Measurements from ENCODE around the gene RHPN2. TPM values are rescaled to one million over a fixed set of nuclear protein-coding genes. Genes with fewer than 3 reads are reported as not detected.

Gene RHPN2
- total RNA-seq, 1 donor from 2014 or later: not detected

DNA sequence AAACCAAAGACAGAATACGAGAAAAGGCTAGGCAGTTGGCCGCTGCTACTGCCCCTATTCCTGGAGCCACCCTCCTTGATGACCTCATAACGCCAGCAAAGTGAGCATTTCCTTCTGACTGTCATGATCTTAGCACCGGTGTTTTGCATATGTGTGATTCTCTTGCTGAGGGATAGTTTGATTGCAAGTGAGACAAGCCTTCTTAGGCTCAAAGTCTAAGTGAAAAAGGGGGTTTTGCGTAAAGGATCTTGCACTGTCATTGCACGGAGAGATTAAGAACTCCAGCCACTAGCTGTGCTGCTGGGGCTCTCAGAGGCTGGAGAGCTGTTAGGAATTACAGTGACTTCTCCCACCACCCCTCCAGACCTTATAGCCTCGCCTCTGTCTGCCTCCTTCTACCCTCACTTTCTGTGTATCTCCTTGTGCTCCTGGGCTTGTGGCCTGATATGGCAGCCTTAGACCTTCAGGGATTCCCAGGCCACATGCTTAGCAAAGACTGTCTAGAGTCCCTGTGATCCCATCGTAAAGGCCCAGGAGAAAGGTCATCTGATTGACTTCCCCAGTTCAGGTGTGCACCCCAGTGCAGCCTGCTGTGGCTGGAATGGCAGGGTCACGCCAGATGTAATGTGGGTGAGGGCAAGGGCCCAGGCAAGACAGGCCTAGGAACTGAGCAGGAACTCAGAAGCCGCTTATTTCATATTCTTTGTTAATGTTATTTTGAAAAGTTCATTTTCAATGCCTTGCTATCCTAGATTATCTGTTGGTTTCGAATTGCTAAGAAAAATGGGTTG is 28.9 kb upstream of the RHPN2 start:
- TF ChIP-seq, protein P1, sequence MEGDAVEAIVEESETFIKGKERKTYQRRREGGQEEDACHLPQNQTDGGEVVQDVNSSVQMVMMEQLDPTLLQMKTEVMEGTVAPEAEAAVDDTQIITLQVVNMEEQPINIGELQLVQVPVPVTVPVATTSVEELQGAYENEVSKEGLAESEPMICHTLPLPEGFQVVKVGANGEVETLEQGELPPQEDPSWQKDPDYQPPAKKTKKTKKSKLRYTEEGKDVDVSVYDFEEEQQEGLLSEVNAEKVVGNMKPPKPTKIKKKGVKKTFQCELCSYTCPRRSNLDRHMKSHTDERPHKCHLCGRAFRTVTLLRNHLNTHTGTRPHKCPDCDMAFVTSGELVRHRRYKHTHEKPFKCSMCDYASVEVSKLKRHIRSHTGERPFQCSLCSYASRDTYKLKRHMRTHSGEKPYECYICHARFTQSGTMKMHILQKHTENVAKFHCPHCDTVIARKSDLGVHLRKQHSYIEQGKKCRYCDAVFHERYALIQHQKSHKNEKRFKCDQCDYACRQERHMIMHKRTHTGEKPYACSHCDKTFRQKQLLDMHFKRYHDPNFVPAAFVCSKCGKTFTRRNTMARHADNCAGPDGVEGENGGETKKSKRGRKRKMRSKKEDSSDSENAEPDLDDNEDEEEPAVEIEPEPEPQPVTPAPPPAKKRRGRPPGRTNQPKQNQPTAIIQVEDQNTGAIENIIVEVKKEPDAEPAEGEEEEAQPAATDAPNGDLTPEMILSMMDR (IDR thresholded peaks at IDR 0.05): no peak
- H3K36me3 ChIP-seq: peaks cover 68 to 85% of the 10 kb centered on the region in 2 donors
- H3K9me3 ChIP-seq: no peaks in the 10 kb centered on the region
- no peak overlapping the region for H3K27ac ChIP-seq
- no peak for DNase-seq (ENCODE audit: low spot score in 2 of 2)
- H3K4me3 ChIP-seq: no peak overlapping the region
- intact Hi-C loops (cut with DNase I): no loop called here
- H3K4me1 ChIP-seq: no peaks in the 10 kb centered on the region
- H3K27me3 ChIP-seq: no peaks in the 10 kb centered on the region

DNA sequence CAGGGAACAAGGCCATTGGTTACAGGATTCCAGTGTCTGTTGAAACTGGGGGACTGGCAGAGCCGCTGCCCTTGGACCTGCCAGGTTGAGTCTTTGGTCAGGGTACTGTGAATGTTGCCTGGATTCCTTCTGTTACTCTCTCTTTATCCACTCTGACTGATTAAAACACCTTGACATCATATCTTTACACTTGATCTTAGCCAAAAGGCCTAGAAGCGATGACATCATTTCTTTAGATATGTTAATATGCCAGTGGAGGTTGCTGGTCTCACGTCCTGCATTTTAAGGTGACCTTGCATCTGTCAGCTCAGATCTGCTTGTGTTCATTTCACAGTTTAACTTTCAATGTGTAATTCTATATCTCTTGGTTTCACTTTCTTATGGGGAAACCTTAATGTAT is 25.5 kb upstream of the RHPN2 start:
- H3K27me3 ChIP-seq: no peaks in the 10 kb centered on the region
- no peak overlapping the region for H3K4me3 ChIP-seq
- no peaks in the 10 kb centered on the region for H3K9me3 ChIP-seq
- intact Hi-C loops (cut with DNase I): no loop called here
- TF ChIP-seq, protein P1 (IDR thresholded peaks at IDR 0.05): no peak
- peaks cover 46 to 64% of the 10 kb centered on the region in 2 donors for H3K36me3 ChIP-seq
- no peak for DNase-seq (ENCODE audit: low spot score in 2 of 2)
- no peaks in the 10 kb centered on the region for H3K4me1 ChIP-seq
- H3K27ac ChIP-seq: no peak overlapping the region

DNA sequence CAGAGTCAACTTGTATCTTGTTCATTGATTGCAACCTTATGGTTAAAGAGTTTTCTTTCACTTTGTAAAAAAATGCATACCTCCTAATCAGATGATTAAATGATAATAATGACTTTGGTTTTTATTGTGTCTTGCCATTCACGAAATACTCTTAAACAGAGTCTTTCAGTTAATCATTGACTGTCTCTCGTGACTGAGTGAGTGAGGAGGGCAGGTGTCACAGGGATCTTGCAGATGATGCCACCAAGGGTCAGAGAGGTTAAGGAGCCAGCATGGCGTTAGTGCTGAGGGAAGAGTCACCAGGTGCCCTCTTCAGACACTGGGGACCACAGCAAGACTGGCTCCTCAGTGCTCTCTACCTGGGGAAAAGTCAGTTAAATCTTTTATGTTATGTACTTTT is 24.3 kb upstream of the RHPN2 start:
- intact Hi-C loops (cut with DNase I): no loop called here
- H3K36me3 ChIP-seq: peaks cover 41 to 53% of the 10 kb centered on the region in 2 donors
- no peaks in the 10 kb centered on the region for H3K4me1 ChIP-seq
- no peaks in the 10 kb centered on the region for H3K9me3 ChIP-seq
- H3K27me3 ChIP-seq: no peaks in the 10 kb centered on the region
- TF ChIP-seq, protein P1 (IDR thresholded peaks at IDR 0.05): no peak
- DNase-seq (ENCODE audit: low spot score in 2 of 2): no peak
- no peak overlapping the region for H3K27ac ChIP-seq
- no peak overlapping the region for H3K4me3 ChIP-seq

DNA sequence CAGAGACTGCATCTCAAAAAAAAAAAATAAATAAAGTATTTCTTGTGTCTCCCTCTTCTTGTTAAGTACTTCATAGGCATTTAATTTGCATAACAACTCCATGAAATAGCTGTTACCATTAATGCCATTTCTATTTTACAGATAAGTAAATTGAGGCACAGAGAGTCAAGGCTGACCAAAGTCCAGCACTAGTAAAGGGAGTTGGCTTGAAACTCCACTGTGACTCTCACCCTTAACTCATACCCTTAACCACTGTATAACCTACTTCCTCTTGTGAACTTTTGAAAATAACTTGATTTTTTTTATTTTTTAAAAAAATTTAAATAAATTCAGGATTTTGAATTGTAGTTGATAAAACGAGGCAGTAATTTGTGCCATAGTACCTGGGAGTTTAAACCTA is 22.3 kb upstream of the RHPN2 start:
- intact Hi-C loops (cut with DNase I): no loop called here
- TF ChIP-seq, protein P1 (IDR thresholded peaks at IDR 0.05): no peak
- Histone ChIP-seq H3K27me3 (no peaks in the 10 kb centered on the region), H3K4me1 (peaks cover 0 to 5% of the 10 kb centered on the region in 2 donors), H3K36me3 (peaks cover 27 to 36% of the 10 kb centered on the region in 2 donors), H3K4me3 (no peak overlapping the region), H3K27ac (no peak overlapping the region), H3K9me3 (no peaks in the 10 kb centered on the region)
- no peak for DNase-seq (ENCODE audit: low spot score in 2 of 2)

DNA sequence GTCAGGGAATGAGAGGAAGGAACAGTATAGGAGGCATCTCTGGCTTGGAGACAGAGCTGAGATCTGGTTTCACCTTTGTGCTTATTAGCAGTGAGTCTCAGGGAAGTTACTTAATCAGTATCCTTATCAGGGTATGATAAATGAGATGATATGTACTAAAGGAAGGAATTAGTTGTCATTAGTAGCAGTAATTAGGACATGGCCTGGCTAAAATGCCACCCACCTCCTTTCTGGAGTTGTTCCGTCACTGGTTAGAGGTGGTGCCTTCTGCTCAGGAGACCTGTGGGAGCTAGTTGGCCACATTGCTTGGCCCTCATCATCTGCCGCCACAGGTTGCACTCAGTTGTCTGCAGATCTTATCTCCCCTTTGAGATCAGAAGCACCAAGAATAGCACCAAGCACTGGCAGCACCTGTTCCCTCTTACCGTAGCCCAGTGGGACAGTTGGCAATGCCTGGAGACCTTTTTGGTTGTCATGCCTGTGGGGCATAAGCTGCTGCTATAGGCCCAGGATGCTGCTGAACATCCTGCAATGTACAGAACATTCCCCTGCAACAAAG is 21.0 kb upstream of the RHPN2 start:
- intact Hi-C loops (cut with DNase I): no loop called here
- peaks cover 22 to 26% of the 10 kb centered on the region in 2 donors for H3K36me3 ChIP-seq
- TF ChIP-seq, protein P1 (IDR thresholded peaks at IDR 0.05): no peak
- H3K9me3 ChIP-seq: no peaks in the 10 kb centered on the region
- H3K4me1 ChIP-seq: peaks cover 3 to 8% of the 10 kb centered on the region in 2 donors
- no peak overlapping the region for H3K4me3 ChIP-seq
- no peaks in the 10 kb centered on the region for H3K27me3 ChIP-seq
- no peak overlapping the region for H3K27ac ChIP-seq
- DNase-seq (ENCODE audit: low spot score in 2 of 2): no peak
